ENCODE measurements around the gene KAZN.

The KAZN gene

GRCh38 chr1:15104768-15105167, 506.3 kb downstream of the KAZN start:
- no peak for DNase-seq (ENCODE audit: low spot score)
- no peak for TF ChIP-seq CTCF (IDR thresholded peaks at IDR 0.05; ENCODE audit: borderline replicate concordance, control extremely low read depth, extremely low read depth, insufficient read depth, missing control alignments)
- in situ Hi-C loops (cut with MboI; ENCODE audit: low sequenced_read_pairs, unreplicated experiment), result no loop called here

- in situ Hi-C loops (cut with MboI; ENCODE audit: low sequenced_read_pairs, unreplicated experiment), result no loop called here
- DNase-seq (ENCODE audit: low spot score), result no peak
- no peak for TF ChIP-seq CTCF (IDR thresholded peaks at IDR 0.05; ENCODE audit: borderline replicate concordance, control extremely low read depth, extremely low read depth, insufficient read depth, missing control alignments)
Observed at GRCh38 chr1:15106608-15107007, 508.1 kb downstream of the KAZN start.

GRCh38 chr1:15107058-15107687, 508.7 kb downstream of the KAZN start:
- in situ Hi-C loops (cut with MboI; ENCODE audit: low sequenced_read_pairs, unreplicated experiment), result no loop called here
- no peak for DNase-seq (ENCODE audit: low spot score)
- TF ChIP-seq CTCF (IDR thresholded peaks at IDR 0.05; ENCODE audit: borderline replicate concordance, control extremely low read depth, extremely low read depth, insufficient read depth, missing control alignments), result no peak

GRCh38 chr1:15107911-15108310, 509.4 kb downstream of the KAZN start:
- TF ChIP-seq CTCF (IDR thresholded peaks at IDR 0.05; ENCODE audit: borderline replicate concordance, control extremely low read depth, extremely low read depth, insufficient read depth, missing control alignments), result no peak
- no peak for DNase-seq (ENCODE audit: low spot score)
- in situ Hi-C loops (cut with MboI; ENCODE audit: low sequenced_read_pairs, unreplicated experiment), result no loop called here

- no peak for DNase-seq (ENCODE audit: low spot score)
- no peak for TF ChIP-seq CTCF (IDR thresholded peaks at IDR 0.05; ENCODE audit: borderline replicate concordance, control extremely low read depth, extremely low read depth, insufficient read depth, missing control alignments)
- in situ Hi-C loops (cut with MboI; ENCODE audit: low sequenced_read_pairs, unreplicated experiment), result no loop called here
Observed at GRCh38 chr1:15110128-15110866, 511.8 kb downstream of the KAZN start.

- in situ Hi-C loops (cut with MboI; ENCODE audit: low sequenced_read_pairs, unreplicated experiment), result no loop called here
- TF ChIP-seq CTCF (IDR thresholded peaks at IDR 0.05; ENCODE audit: borderline replicate concordance, control extremely low read depth, extremely low read depth, insufficient read depth, missing control alignments), result no peak
- no peak for DNase-seq (ENCODE audit: low spot score)
Observed at GRCh38 chr1:15110867-15111230, 512.4 kb downstream of the KAZN start.
